Retinal pigment epithelial cell (primary cell): ENCODE results near the gene ENHO.

Experiments used
- DNase-seq: peaks from one replicate; pipeline ENCODE4 v3.0.0-alpha.2; 2010; ENCODE audit warnings: low read depth
- H3K4me3 ChIP-seq: 2 replicates; pipeline ENCODE4 v1.5.1; 2011; ENCODE audit warnings: mild to moderate bottlenecking, low read length, control low read depth, moderate library complexity
- TF ChIP-seq, protein P1 (sequence below): conservative IDR thresholded peaks from 2 replicates; pipeline ENCODE4 v1.5.1; 2011; ENCODE audit warnings: low read depth, low read length, control low read depth, inconsistent platforms

ENHO gene

DNA sequence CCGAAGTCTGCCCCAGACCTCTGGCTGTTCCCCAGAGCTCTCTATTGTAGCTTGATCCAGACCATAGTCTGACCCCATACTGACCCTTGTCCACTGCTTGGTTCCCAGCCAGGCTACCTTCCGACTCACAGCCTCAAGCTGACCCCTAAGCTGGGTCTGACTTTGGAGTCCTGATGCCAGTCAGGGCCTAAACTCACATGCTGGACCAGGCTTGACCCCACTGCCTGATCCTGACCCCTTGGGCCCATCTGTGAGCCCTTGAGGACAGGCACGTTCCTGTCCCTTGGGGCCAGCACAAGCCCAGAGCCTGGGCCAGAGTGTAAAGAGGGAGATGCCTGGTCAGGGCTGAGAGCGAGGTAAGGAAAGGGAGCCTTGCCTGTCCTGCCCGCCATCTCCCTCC is 32.7 kb upstream of the ENHO start:
- no peak overlapping the region for H3K4me3 ChIP-seq
- DNase-seq = no peak
- TF ChIP-seq, protein P1, sequence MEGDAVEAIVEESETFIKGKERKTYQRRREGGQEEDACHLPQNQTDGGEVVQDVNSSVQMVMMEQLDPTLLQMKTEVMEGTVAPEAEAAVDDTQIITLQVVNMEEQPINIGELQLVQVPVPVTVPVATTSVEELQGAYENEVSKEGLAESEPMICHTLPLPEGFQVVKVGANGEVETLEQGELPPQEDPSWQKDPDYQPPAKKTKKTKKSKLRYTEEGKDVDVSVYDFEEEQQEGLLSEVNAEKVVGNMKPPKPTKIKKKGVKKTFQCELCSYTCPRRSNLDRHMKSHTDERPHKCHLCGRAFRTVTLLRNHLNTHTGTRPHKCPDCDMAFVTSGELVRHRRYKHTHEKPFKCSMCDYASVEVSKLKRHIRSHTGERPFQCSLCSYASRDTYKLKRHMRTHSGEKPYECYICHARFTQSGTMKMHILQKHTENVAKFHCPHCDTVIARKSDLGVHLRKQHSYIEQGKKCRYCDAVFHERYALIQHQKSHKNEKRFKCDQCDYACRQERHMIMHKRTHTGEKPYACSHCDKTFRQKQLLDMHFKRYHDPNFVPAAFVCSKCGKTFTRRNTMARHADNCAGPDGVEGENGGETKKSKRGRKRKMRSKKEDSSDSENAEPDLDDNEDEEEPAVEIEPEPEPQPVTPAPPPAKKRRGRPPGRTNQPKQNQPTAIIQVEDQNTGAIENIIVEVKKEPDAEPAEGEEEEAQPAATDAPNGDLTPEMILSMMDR = no peak

GRCh38 chr9:34555002-34555348 is 32.2 kb upstream of the ENHO start:
- DNase-seq = no peak
- TF ChIP-seq, protein P1 = no peak
- H3K4me3 ChIP-seq = no peak overlapping the region

DNA sequence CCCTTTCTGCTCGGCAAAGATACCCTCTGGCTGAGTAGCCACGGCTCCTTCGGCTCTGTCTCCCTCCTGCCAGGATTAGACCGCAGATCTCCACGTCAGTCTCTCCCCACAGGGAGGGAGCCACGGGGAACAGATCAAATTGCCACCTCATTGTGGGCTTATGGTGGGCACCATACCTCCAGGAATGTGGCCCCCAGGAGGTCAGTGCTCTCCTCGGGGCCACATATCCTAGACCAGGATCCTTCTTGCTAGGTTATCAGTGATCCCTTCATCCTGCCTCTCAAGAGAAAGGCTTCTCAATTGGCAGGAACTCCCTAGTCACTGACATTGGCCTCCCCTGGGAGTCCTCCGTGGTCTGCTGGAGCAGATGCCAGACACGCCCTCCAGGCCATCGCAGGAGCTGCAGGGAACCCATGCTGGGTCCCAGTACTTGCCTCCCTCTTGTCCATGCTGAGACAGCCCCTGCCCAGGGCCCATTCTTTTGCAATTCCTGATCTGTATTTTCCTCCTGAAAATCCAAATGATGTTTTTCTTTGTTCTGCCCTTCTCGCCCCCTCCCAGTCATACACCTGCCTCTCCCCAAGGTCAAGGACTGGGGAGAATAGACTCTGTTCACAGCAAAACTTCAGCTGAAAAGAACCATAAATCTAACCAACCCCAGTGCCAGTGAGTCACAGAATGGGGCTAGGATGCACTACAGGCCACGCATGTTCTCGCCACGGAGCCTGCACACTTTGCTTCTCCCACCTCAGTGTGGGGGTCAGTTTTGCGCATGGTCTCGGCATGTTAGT is 31.6 kb upstream of the ENHO start:
- H3K4me3 ChIP-seq = no peak overlapping the region
- no peak for DNase-seq
- TF ChIP-seq, protein P1 = no peak

GRCh38 chr9:34553511-34554021 is 30.8 kb upstream of the ENHO start:
- TF ChIP-seq, protein P1 = no peak
- no peak overlapping the region for H3K4me3 ChIP-seq
- DNase-seq = no peak

DNA sequence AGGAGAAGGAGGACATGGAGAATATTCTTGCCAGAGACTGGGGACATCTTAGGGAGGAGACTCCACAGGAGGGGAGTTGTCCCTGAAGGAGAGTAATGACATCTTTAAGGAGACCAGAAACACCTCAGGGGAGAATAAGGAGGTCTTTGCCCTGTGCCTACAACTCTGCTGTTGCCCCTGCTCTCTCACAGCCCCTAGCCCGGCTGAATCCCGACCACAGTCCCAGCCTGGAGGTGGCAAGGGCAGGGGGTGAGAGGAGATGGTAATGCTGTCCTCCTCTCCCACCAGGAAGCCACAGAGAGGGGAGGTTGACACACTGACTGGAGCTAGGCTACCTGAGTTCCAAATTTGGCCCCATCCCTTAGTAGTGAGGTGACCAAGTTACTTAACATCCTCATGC is 30.2 kb upstream of the ENHO start:
- H3K4me3 ChIP-seq = no peak overlapping the region
- DNase-seq = no peak
- TF ChIP-seq, protein P1 = no peak

DNA sequence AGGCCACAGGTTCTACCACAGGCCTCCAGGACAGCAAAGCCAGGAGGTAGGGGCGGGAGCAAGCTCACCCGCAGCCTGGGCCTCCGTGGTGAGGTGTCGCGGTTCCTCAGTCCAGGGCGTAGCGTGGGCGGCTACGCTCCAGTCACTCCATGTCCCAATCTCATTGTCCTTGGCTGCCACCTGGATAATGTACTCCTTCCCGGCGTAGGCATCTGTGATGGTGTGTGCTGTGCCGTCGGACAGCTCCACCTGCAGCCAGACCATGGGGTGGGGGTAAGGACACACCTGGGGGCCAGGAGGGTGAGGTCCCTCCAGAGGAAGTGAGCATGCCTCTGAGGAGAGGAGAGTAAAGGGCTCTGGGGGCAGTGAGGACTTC is 29.8 kb upstream of the ENHO start:
- TF ChIP-seq, protein P1 = no peak
- DNase-seq = no peak
- no peak overlapping the region for H3K4me3 ChIP-seq
